GM12874 (cell line): ENCODE data around the gene SLC12A3.

ENCODE experiments used
- CTCF ChIP-seq: IDR thresholded peaks from 2 replicates; pipeline ENCODE4 v1.5.1; 2011; ENCODE audit warnings: low read depth, mild to moderate bottlenecking, control low read depth, low read length, moderate library complexity; ENCODE audit not compliant: insufficient read depth

Gene SLC12A3

GRCh38 chr16:56864960-56865359 lies at the start of gene SLC12A3:
Gene SLC12A3, plus strand, starts transcription at chr16:56865207. Its CDS starts 29 bp downstream, at chr16:56865236.
- TF ChIP-seq CTCF, result no peak

GRCh38 chr16:56815721-56816120 lies 49.3 kb upstream of the SLC12A3 start:
- no peak for TF ChIP-seq CTCF

GRCh38 chr16:56817056-56817455 lies 48.0 kb upstream of the SLC12A3 start:
- TF ChIP-seq CTCF, result no peak

- no peak for TF ChIP-seq CTCF
Observed at GRCh38 chr16:56817938-56818337, 47.1 kb upstream of the SLC12A3 start.

GRCh38 chr16:56823081-56823733 lies 41.8 kb upstream of the SLC12A3 start:
- no peak for TF ChIP-seq CTCF

- TF ChIP-seq CTCF, result no peak
Observed at GRCh38 chr16:56824331-56824730, 40.7 kb upstream of the SLC12A3 start.

GRCh38 chr16:56824804-56825203 lies 40.2 kb upstream of the SLC12A3 start:
- TF ChIP-seq CTCF, result no peak
